Body of pancreas (tissue), 4 donors: ENCODE results near the gene DCLK3.

Experiments used
- POLR2A ChIP-seq, 3 donors: fragments of 450-650 bp; IDR thresholded peaks; one replicate each; pipeline ENCODE4 v1.6.1; 2016; ENCODE audit warnings: antibody characterized with exemption in 3 of 3, mild to moderate bottlenecking in 2 of 3
- TF ChIP-seq, protein P1 (sequence below), 7 experiments: fragments of 450-650 bp in 4 of 7; fragments of 200-600 bp in 3 of 7; sonication (generic) in 3 of 7; IDR thresholded peaks; one replicate each; pipeline ENCODE4 v1.5.1; 2016 to 2019; ENCODE audit warnings: antibody characterized with exemption in 7 of 7

DNA sequence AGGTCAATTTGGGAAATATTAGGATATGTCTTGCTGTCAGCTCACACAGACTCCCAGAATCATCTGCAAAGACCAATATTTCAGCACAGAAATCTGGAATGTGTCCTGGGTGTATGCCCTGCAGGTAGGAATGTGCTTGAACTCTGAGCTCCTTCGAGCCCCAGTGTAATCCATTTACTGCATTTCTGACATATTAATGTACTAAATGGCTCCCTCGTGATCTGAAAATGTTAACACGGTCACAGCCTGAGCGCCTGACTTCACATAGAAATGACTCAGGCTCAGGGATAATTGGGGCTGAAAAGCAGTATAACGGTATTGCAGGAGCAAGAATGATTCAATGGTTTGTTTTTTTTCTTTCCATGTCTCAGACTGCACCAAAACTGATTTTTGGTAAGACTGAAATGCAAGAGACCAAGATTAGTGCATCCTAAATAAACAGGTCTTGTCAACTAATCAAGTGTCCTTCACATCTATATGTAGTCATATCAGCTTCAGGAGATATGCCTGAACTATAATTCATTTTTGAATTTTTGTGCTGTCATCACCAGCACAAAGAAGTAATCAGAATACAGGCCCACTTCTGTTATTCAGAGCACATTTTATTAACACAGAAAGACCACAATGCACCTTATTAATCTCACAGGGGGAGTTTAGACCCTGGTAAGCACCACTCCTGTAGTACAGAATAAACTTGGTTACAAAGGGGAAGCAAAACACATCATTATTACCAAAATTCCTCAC is 49.8 kb downstream of the DCLK3 start:
- TF ChIP-seq, protein P1, sequence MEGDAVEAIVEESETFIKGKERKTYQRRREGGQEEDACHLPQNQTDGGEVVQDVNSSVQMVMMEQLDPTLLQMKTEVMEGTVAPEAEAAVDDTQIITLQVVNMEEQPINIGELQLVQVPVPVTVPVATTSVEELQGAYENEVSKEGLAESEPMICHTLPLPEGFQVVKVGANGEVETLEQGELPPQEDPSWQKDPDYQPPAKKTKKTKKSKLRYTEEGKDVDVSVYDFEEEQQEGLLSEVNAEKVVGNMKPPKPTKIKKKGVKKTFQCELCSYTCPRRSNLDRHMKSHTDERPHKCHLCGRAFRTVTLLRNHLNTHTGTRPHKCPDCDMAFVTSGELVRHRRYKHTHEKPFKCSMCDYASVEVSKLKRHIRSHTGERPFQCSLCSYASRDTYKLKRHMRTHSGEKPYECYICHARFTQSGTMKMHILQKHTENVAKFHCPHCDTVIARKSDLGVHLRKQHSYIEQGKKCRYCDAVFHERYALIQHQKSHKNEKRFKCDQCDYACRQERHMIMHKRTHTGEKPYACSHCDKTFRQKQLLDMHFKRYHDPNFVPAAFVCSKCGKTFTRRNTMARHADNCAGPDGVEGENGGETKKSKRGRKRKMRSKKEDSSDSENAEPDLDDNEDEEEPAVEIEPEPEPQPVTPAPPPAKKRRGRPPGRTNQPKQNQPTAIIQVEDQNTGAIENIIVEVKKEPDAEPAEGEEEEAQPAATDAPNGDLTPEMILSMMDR (IDR thresholded peaks at IDR 0.05) = no peak
- TF ChIP-seq POLR2A (IDR thresholded peaks at IDR 0.05) = no peak
